ENCODE results near the gene ACAN.

ACAN gene

DNA sequence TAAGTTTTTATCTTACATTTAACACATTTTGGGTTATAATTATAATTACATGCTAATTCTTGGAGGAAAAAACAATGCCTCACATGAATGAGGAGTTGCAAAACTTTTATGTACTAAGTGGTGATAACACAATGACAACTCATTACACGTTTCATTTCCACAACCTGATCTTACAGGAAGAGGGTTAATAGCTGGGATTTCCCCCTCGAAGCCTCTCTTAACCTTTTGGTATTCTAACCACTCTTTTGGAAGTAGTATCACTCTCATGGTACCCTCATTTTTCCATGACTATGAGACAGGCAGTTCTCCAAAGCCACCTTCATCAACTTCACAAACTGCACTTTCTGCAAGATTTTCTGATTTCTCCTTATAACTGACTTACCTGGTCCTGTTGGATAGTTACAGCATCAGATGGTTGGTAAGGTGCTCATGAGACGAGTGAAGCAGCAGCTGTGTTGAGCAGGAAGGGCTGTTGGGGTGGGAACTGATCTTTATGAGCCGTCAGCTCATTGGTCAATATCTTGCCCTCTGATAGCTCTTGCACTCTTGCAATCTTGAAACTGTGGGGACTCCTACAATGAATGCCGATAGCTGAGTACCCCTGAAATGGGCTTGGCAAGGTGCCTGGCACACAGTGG, 41.6 kb downstream of the ACAN start:
- DNase-seq, result no peak

DNA sequence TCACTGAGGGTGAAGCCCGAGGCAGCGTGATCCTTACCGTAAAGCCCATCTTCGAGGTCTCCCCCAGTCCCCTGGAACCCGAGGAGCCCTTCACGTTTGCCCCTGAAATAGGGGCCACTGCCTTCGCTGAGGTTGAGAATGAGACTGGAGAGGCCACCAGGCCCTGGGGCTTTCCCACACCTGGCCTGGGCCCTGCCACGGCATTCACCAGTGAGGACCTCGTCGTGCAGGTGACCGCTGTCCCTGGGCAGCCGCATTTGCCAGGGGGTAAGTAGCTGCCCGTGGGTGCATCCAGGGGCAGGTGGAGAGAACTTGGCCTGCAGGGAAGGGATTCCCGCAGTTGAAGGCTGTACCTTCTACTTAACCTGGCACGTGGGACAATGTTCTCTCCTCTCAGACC, 42.4 kb downstream of the ACAN start:
- no peak for DNase-seq

DNA sequence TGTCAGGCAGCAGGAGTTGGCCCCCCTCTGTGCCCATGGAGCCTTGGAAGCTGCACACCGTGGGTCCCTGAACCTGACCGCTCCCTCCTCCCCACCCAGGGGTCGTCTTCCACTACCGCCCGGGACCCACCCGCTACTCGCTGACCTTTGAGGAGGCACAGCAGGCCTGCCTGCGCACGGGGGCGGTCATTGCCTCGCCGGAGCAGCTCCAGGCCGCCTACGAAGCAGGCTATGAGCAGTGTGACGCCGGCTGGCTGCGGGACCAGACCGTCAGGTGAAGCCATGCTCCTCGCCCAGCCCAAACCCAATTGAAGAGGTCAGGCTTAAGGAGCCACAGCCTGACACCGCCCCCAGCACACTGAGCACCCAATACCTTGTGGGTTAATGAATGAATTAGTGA, 43.9 kb downstream of the ACAN start:
- DNase-seq, result no peak

DNA sequence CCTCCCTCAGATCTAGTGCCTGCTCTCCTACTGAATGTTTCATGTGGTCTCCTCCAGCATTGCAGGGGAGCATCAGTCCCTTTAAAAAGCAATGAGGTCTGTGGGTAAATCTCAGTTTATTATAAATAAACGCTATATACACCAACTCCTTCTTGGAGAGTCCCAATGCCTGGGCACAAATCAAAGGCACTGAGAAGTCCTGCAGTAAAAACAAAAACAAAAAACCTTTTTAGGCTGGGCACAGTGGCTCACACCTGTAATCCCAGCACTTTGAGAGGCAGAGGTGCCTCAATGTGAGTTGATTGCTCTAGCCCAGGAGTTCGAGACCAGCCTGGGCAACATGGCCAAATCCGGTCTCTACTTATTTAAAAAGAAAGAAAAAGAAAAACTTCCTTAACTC, 45.0 kb downstream of the ACAN start:
- no peak for DNase-seq

DNA sequence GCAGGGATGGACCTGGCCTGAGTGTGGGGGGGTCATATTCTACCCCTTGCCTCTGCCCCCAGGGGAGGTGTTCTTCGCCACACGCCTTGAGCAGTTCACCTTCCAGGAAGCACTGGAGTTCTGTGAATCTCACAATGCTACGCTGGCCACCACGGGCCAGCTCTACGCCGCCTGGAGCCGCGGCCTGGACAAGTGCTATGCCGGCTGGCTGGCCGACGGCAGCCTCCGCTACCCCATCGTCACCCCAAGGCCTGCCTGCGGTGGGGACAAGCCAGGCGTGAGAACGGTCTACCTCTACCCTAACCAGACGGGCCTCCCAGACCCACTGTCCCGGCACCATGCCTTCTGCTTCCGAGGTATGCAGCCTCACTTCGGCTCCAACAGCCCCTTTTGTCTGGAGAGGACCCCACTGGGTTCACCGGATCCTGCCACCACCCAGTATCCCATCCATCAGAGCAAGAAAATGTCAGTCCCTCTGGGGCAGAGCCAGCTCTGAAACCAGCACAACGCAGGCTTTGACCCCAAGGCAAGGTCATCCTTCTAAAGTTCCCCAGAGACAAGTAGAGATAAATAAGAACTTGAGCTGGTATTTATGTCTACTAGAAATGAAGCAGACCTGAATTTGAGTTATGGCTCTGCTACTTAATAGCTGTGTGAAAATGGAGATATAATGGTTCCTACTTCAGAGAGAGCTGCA, 46.3 kb downstream of the ACAN start:
- no peak for DNase-seq

DNA sequence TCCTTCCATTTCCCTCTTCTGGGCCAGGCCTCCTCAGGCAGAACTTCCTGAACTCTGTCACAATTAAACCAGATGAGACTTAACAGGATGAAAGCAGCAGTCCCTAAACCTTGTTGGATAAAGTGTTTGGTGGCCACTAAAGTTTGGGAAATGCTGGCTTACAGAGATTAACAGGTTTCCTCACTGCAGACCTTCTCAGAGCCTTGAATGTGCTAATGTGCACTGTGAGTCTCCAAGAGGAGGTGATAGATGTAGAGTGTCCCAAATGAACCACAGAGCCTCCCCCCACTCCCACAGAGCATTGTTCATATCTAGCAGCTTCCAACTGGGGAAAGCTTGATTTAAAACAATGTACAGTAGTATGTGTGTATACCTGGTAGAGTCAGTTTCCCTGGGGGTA, 49.2 kb downstream of the ACAN start:
- DNase-seq, result no peak

DNA sequence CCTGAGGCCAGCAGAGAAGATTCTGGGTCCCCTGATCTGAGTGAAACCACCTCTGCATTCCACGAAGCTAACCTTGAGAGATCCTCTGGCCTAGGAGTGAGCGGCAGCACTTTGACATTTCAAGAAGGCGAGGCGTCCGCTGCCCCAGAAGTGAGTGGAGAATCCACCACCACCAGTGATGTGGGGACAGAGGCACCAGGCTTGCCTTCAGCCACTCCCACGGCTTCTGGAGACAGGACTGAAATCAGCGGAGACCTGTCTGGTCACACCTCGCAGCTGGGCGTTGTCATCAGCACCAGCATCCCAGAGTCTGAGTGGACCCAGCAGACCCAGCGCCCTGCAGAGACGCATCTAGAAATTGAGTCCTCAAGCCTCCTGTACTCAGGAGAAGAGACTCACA, 55.7 kb downstream of the ACAN start:
- DNase-seq, result no peak

DNA sequence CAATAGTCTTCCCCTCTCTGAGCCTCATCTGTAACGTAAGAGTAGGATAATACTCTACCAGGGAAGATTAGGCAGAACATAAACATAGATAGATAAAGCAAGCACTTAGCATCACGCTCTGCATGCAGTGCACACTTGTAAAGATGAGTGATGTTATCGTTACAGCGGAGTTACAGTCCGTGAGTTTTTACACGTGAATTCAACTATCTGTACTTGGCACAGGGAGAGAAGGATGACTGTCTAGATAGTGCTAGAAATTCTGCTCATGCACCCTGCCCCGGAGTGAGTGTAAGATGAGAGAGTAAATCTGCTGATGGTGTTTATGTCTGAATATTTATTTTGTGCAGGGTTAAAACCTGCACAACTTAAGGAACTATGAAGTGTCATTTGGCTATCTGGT, 56.3 kb downstream of the ACAN start:
- no peak for DNase-seq

DNA sequence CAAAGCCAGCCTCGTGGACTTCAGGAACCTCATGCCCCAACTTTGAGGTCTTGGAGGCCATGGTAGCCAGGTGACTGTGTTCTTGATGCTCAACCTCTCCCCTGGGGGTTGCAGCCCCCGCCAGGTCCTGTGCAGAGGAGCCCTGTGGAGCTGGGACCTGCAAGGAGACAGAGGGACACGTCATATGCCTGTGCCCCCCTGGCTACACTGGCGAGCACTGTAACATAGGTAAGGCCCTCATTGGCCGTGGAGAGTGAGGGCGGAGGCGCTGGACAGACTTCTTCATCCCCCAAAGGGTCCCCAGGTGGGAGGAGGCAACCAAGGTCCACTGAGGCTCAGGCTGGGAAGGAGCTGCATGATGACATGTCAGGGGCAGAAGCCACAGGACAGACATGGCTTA, 57.0 kb downstream of the ACAN start:
- DNase-seq, result no peak

DNA sequence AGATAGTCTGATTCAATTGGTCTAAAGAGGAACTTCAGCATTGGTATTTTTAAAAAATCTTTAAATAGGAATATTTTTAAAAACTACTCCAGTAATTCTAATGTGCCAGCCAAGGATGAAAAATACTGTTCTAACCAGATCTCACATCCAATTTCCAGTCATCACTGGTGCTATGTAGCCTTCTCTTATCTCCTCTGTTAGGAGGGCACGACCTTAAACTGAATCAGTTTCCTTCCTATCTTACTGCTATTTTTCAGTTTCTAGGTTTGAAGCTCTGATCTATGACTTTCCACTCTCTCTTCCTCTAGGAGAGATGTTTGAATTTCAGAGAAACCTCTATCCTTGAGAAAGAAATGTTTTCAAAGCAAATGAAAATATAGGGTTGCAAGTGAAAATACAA, 60.2 kb downstream of the ACAN start:
- no peak for DNase-seq

DNA sequence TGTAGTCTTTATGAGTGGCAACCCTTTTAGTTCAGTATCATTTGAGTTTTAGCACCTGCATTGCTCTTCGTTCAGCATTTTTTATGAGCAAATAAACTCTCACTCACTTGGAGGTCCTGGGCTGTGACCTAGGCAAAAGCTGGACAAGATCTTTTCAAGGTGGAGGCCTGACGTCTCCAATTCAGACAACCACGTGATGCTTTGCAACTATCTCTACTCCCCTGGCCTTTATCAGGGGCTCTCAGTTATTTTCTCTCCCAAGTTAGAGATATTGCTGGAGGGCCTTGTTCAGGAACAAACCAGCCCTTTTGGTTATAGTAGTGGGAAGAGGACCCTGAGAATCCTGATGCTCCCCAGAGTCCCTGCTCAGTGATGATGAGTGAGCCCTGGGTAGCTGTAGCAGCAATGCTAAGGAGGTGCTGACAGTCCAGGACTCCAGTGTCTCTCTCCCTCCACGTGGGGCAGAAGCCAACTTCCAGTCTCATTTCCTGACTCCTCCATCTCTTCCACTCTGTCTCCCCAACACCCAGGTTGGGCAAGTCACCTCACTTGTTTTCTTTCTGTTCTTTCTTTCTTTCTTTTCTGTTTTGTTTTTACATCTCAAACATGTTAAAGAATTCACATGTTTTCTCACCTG, 61.7 kb downstream of the ACAN start:
- no peak for DNase-seq

DNA sequence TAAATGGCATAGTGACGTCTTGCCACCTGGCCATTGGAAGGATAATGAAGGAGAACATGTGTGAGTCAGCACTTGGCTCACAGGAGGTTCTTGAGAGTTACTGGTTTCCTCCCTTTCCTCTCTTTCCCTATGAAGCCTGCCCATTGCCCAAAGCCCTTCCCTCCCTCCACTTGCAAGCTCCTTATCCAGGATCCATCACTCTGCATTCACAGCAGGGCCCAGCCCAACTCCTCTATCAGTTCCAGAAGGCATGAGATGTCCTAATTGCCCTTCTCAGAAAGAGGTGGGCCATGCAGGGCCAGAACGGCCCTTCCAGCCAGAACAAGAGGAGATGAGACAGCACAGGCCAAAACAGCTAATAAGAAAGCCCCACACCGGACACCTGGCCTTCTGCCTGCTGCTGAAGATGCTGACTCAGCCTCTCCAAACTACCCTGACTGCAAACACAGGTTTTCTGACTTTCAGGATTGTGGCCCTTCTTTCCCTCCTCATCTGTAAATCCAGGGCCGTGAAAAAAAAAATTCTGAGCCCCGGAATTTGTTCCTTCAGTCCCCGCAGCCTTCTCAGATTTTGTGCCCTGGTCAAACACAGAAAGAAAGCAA, 62.4 kb downstream of the ACAN start:
- DNase-seq, result no peak

DNA sequence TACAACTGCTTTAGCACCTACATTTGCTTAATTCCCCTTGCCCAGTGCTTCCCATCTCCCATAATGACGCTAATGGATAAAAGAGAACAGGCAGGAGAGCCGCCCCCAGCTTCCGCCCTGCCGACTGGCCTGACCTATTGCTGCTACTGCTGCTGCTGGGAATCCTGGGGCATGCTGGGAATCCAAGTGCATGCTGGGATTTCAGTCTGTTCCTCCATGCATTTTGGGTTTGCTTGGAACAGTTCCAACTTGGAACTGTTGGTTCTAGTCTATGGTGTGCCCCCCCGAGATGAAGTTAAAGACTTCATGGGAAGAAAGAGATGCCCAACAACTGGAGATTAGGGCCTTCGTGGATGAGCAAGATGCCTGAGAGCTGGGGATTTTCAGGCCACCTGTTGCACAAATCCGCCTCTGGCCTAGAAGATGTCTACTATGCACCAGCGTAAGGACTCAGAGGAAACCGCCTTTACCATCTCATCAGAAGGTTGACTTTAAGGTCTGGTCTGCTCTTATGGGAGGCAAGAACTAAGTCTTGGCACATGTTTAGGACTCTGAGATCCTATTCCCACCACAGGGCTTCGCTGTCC, 63.2 kb downstream of the ACAN start:
- no peak for DNase-seq

DNA sequence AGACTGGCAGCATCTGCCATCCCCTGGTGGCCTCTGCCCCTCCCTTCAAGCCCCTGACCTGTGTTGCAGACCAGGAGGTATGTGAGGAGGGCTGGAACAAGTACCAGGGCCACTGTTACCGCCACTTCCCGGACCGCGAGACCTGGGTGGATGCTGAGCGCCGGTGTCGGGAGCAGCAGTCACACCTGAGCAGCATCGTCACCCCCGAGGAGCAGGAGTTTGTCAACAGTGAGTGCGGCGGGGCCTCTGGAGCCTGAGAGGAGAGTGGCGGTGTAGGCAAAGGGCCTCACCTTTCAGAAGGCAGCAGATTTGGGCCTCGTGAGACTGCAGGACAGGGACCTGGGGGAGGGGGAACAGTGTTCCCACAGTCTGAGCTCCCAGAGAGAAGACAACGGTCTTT, 68.1 kb downstream of the ACAN start:
- DNase-seq, result no peak

DNA sequence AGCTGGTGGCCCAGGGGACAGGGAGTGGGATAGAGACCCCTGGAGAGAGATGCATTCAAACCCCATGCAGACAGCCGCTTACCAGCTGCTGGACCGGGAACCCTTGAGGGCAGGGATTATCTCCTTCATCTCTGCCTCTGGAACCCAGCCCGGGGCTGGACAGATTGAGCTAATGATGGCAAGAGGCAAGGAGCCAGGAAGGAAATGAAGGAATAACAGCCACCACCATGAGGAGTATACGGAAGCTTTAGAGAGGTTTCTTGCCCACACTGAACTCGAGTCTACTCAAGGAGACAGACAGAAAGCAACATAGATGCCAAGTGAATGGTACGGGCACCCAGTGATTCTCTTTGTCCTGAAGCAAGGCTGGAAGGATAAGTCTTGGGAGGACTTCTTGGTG, 68.9 kb downstream of the ACAN start:
- DNase-seq, result no peak

DNA sequence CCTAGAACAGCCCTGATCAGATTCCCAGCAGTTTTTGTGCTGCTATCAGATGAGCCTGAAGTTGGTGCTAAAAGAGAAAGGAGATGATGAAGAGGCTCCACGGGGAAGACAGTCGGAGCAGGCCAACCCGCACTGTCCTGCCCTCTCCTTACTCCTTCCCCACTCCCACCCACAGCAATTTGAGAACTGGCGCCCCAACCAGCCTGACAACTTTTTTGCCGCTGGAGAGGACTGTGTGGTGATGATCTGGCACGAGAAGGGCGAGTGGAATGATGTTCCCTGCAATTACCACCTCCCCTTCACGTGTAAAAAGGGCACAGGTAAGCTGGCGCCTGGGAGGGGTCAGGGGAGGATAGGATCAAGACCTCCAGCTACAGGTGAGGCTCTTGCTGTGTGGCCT, 69.5 kb downstream of the ACAN start:
- no peak for DNase-seq

DNA sequence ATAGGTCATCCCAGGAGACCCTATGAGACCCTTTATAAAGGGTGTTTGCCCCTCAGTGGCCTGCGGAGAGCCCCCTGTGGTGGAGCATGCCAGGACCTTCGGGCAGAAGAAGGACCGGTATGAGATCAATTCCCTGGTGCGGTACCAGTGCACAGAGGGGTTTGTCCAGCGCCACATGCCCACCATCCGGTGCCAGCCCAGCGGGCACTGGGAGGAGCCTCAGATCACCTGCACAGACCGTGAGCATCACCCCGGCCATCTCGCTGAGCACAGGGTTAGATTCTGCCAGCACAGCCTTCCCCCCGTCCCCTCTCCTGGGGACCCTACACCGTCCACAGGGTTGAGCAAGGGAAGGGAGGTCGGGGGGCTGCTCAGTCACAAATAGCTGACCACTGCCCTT, 70.5 kb downstream of the ACAN start:
- no peak for DNase-seq

DNA sequence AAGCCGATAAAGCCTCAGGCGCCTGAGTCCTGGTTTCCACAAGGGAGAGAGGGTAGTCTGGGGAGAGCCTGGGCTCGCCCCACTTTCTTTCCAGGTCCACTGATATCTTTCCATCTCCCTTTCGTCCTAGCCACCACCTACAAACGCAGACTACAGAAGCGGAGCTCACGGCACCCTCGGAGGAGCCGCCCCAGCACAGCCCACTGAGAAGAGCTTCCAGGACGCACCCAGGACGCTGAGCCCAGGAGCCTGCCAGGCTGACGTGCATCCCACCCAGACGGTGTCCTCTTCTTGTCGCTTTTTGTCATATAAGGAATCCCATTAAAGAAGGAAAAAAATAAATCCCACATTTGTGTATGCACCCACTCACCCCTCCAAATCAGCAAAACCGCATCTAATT, 71.0 kb downstream of the ACAN start:
- no peak for DNase-seq

DNA sequence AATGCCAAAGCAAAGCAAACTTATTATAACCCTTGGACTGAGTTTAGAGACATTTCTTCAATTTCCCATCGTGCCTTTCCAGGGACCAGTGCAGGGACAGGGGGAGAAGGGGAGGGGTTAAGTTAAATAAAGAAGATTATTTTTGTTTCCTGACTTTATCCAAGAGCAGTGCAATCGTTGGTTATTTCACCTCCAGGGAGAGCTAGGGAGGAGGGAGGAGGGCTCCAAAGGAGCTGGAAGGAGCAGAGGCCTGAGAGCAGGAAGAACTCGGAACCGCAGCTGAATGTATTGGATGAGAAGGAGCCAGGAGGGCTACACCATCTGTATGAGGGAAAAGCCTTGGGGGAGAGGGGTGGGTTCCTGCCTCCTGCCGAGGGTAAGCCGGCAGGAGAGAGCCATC, 71.4 kb downstream of the ACAN start:
- no peak for DNase-seq

DNA sequence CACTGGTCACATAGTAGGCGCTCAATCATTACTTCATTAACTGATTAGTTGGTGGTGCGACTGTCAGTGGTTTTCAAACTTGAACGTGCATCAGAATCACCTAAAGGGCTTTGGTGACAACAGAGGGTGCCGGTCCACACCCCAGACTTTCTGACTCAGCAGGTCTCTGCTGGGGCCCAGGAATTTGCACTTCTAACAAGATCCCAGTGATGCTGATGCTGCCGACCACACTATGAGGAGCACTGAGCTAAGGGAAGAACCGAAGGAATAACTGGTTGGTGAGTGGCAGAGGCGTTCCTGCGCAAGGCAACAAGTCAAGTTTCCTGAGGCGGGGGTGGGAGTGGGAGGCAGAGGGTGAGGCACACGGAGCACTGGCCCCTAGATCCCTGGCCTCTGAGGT, 73.3 kb downstream of the ACAN start:
- no peak for DNase-seq

DNA sequence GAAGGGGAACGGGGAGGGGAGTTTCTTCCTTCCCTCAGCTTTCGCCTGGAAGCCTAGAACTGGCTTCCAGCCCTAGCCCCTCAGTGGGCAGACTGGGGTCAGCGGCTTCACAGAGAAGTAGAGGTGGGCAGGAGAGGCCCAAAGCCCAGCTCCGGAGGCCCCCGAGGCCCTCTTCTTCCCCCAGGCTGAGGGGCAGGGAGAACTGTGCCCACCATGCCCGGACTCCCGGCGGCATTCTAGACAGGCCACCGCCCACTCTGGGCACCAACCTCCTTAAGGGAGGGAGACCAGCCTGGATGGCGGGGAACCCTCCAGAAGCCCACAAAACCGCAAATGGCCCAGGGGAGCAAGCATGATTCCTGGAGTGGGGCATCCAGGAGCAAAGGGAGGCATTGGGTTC, 74.2 kb downstream of the ACAN start:
- DNase-seq, result no peak

DNA sequence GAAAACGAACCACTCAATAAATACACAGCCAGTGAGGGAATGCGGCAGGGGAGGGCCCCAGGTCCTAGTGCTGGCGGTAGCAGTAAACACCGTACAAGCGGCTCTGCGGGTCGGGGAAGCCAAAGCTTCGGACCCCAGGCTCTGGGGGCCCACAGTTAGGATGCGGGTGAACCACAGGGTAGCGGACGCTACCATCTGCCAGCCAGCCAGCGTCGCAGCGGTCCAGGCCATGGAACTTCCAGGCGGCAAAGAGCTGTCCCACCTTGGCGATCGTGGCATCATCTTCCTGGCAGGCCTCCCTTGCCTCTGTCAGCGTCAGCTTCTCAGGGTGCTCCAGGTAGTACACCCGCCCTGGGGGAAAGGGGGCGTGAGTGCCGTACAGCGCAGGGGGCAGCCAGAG, 74.7 kb downstream of the ACAN start:
- DNase-seq, result no peak

DNA sequence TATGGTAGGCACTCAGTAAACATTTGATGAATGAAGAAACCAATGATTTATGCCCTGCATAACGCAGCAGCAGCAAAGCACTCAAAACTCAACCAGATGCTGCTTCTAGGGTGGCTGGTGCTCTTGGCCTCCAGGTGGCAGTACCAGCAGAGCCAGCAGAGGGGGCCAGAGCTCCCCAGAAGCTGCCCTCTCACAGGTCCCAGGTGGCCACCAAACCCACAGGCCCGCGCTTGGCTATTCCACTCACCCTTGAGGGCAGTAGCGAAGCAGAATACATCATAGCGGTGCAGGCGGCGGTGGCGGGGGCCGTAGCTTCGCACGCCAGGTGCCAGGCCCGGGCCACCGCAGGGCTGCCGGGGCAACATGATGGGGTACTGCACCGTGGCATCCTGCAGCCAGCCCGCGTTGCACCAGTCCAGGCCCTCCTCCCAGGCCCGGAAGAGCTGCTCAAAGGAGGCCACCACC, 75.5 kb downstream of the ACAN start:
- peak; percentile 47 for DNase-seq

Measured in fibroblast of skin of right biceps (primary cell).